Smooth muscle cell (in vitro differentiated cells): ENCODE measurements around the gene SNTG2. TPM values are rescaled to one million over a fixed set of nuclear protein-coding genes. Genes with fewer than 3 reads are reported as not detected.

Experiments used
- DNase-seq: peaks from one replicate; lab custom pipeline; 2025; ENCODE audit not compliant: unreplicated experiment; lab: John Stamatoyannopoulos, UW
- H2AFZ ChIP-seq: fragments of 200-600 bp; sonication (generic); 2 replicates; pipeline ENCODE4 v1.6.0; 2016; ENCODE audit warnings: antibody characterized with exemption, low read depth, mild to moderate bottlenecking
- H3F3A ChIP-seq: fragments of 200-600 bp; sonication (generic); 2 replicates; pipeline ENCODE4 v1.6.0; 2017; ENCODE audit warnings: antibody characterized with exemption, low read depth
- H3K27ac ChIP-seq: fragments of 200-600 bp; sonication (generic); 2 replicates; pipeline ENCODE4 v1.5.1; 2016; ENCODE audit warnings: low read depth, mild to moderate bottlenecking
- H3K27me3 ChIP-seq: fragments of 200-600 bp; sonication (generic); 2 replicates; pipeline ENCODE4 v1.6.1; 2016; ENCODE audit warnings: low read depth, mild to moderate bottlenecking
- H3K36me3 ChIP-seq: fragments of 200-600 bp; sonication (generic); 2 replicates; pipeline ENCODE4 v1.5.1; 2016; ENCODE audit warnings: low read depth
- H3K4me1 ChIP-seq: fragments of 200-600 bp; sonication (generic); 2 replicates; pipeline ENCODE4 v1.5.1; 2016; ENCODE audit warnings: low read depth
- H3K4me2 ChIP-seq: fragments of 200-600 bp; sonication (generic); 2 replicates; pipeline ENCODE4 v1.6.0; 2016; ENCODE audit warnings: mild to moderate bottlenecking
- H3K4me3 ChIP-seq: fragments of 200-600 bp; sonication (generic); 2 replicates; pipeline ENCODE4 v1.5.1; 2016; ENCODE audit warnings: mild to moderate bottlenecking
- H3K79me2 ChIP-seq: fragments of 200-600 bp; sonication (generic); 2 replicates; pipeline ENCODE4 v1.6.0; 2016; ENCODE audit warnings: low read depth, mild to moderate bottlenecking
- H3K9ac ChIP-seq: fragments of 200-600 bp; sonication (generic); 2 replicates; pipeline ENCODE4 v1.6.0; 2016; ENCODE audit warnings: low read depth
- H3K9me3 ChIP-seq: fragments of 200-600 bp; sonication (generic); replicated peaks from 2 replicates; pipeline ENCODE4 v1.5.1; 2016; ENCODE audit warnings: low read depth
- H4K20me1 ChIP-seq: fragments of 200-600 bp; sonication (generic); 2 replicates; pipeline ENCODE4 v1.6.0; 2016; ENCODE audit warnings: low read depth
- WGBS: methylation state at CpG from one replicate; pipeline ENCODE4 v1.1.7; 2016; ENCODE audit warnings: low lambda C conversion rate; 5-methylcytosine and 5-hydroxymethylcytosine counted together
- polyA plus RNA-seq: library from polyadenylated mRNA; unstranded; fragments of >200 nt; fragmentation: Nextera tagmentation; extraction: Ambion mirVana; gene quantifications from 2 replicates; pipeline ENCODE4 v1.2.1, GENCODE V29; 2016
- total RNA-seq: library from RNA; depleted of rRNA; stranded (reverse); fragments of >200 nt; gene quantifications from 2 replicates; pipeline ENCODE4 v1.2.3, GENCODE V29; 2014
- TF ChIP-seq, protein P1 (sequence below): fragments of 200-600 bp; sonication (generic); IDR thresholded peaks from 2 replicates; pipeline ENCODE4 v1.5.1; 2017; ENCODE audit warnings: borderline replicate concordance, mild to moderate bottlenecking, antibody characterized with exemption; ENCODE audit not compliant: insufficient read depth, poor library complexity, severe bottlenecking

Gene SNTG2
- total and polyA plus RNA-seq, 2 experiments from 2014 or later, result 0.56 TPM; not detected in 1

DNA sequence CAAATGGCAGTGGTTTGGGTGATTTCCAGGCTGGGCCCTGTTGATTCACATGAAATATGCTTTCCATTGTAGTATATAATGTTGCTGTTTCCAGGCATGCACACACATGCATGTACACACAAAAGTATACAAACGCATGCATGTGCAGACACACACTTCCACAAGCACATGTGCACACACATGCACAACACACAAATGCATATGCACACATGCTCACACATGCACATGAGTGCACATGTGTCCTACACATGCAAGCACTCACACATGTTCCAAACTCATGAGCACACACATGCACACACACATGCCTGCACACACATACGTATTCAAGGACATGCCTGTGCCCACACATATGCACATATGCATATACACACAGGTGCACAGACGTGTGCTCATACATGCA lies 30.6 kb downstream of the SNTG2 start:
- no peak overlapping the region for H3K9ac ChIP-seq
- no peaks in the 10 kb centered on the region for H3F3A ChIP-seq
- no peak overlapping the region for H3K4me2 ChIP-seq
- H3K9me3 ChIP-seq, result no peaks in the 10 kb centered on the region
- no peaks in the 10 kb centered on the region for H4K20me1 ChIP-seq
- H3K4me1 ChIP-seq, result peaks cover 6% of the 10 kb centered on the region
- no peak overlapping the region for H3K4me3 ChIP-seq
- no peak for DNase-seq
- H2AFZ ChIP-seq, result no peak overlapping the region
- peaks cover 6% of the 10 kb centered on the region for H3K27me3 ChIP-seq
- TF ChIP-seq, protein P1, sequence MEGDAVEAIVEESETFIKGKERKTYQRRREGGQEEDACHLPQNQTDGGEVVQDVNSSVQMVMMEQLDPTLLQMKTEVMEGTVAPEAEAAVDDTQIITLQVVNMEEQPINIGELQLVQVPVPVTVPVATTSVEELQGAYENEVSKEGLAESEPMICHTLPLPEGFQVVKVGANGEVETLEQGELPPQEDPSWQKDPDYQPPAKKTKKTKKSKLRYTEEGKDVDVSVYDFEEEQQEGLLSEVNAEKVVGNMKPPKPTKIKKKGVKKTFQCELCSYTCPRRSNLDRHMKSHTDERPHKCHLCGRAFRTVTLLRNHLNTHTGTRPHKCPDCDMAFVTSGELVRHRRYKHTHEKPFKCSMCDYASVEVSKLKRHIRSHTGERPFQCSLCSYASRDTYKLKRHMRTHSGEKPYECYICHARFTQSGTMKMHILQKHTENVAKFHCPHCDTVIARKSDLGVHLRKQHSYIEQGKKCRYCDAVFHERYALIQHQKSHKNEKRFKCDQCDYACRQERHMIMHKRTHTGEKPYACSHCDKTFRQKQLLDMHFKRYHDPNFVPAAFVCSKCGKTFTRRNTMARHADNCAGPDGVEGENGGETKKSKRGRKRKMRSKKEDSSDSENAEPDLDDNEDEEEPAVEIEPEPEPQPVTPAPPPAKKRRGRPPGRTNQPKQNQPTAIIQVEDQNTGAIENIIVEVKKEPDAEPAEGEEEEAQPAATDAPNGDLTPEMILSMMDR, result no peak
- H3K79me2 ChIP-seq, result no peaks in the 10 kb centered on the region
- no peak overlapping the region for H3K27ac ChIP-seq
- 94% methylated on average over 3 of the region's 3 CpGs for WGBS
- no peaks in the 10 kb centered on the region for H3K36me3 ChIP-seq

DNA sequence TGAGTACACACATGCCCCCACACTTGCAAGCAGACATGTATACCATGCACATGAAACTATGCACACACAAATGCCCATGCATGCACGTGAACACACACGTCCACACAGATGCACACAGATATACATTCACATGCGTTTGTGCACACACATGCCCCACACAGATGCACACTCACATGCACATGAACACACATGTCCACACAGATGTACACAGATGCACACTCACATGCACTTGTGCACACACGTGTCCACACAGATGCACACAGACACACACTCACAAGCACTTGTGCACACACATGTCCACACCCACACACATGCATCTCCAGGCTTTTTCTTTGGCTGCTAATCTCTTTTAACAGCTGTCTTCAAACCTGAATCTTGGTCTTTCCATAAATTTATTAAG lies 31.1 kb downstream of the SNTG2 start:
- Histone ChIP-seq H3K27me3 (peaks cover 6% of the 10 kb centered on the region), H3F3A (no peaks in the 10 kb centered on the region), H4K20me1 (no peaks in the 10 kb centered on the region), H3K4me3 (no peak overlapping the region), H3K4me2 (no peak overlapping the region), H3K9me3 (no peaks in the 10 kb centered on the region), H3K27ac (no peak overlapping the region), H2AFZ (no peak overlapping the region), H3K79me2 (no peaks in the 10 kb centered on the region), H3K4me1 (peaks cover 6% of the 10 kb centered on the region), H3K36me3 (no peaks in the 10 kb centered on the region), H3K9ac (no peak overlapping the region)
- no peak for DNase-seq
- TF ChIP-seq, protein P1, result no peak
- WGBS, result 96% methylated on average over 4 of the region's 4 CpGs

DNA sequence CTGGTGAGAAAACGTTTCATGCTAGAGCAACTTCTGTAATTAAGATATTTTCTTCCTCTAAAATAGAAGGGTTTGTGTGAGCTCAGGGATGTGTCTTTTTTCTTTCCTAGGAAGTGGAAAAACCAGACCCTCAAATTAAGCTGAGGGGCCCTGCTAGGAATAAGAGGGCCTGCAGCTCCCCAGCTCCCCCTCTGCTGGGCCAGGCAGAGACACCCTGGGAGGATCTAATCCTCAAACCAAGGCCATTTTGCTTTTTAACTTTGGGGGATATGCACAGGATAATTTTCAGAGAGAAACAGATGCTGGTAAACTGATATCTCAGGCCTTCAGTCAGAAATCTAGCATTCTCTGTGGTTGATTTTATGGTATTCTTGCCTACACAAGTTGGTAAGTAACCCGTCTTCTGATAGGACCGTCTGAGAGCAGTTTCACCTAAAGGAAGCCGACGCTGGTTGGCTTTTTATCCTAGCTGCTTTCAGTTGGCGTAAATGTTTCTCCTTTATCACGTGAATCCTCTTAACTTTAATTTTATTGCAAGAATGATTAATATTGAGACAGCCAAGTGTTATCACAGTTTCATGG lies 34.8 kb downstream of the SNTG2 start:
- no peak for DNase-seq
- TF ChIP-seq, protein P1, result no peak
- Histone ChIP-seq H3K4me1 (no peaks in the 10 kb centered on the region), H3K27ac (no peak overlapping the region), H3K27me3 (peaks cover 6% of the 10 kb centered on the region), H4K20me1 (no peaks in the 10 kb centered on the region), H3K9ac (no peak overlapping the region), H3F3A (no peaks in the 10 kb centered on the region), H3K4me2 (no peak overlapping the region), H3K36me3 (no peaks in the 10 kb centered on the region), H3K4me3 (no peak overlapping the region), H3K9me3 (no peaks in the 10 kb centered on the region), H2AFZ (peak overlapping the region; percentile 30), H3K79me2 (no peaks in the 10 kb centered on the region)
- 62% methylated on average over 7 of the region's 7 CpGs for WGBS

DNA sequence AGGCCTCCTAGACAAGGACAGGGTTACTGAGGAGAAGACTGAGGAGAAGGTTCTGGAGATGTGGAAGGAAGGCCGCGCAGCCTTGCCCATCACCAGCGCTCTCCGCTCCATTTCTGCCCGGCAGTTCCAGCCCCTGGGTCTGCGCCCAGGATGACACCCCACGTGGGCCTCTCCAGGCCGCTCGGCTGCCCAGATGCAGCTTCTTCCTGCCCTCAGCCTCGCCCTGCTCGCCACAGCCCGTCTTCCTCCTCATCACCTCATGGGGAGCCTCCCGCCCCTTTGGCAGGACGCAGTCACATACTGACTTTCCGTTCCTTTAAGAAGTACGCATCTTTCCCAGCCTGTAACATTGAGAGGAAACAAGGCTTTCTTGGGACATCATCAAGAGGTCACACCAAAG lies 37.1 kb downstream of the SNTG2 start:
- Histone ChIP-seq H3F3A (no peaks in the 10 kb centered on the region), H4K20me1 (no peaks in the 10 kb centered on the region), H3K4me2 (no peak overlapping the region), H3K4me1 (no peaks in the 10 kb centered on the region), H2AFZ (no peak overlapping the region), H3K79me2 (no peaks in the 10 kb centered on the region), H3K4me3 (no peak overlapping the region), H3K9me3 (no peaks in the 10 kb centered on the region), H3K36me3 (no peaks in the 10 kb centered on the region), H3K27ac (no peak overlapping the region), H3K27me3 (peaks cover 3% of the 10 kb centered on the region), H3K9ac (no peak overlapping the region)
- TF ChIP-seq, protein P1, result no peak
- WGBS, result 97% methylated on average over 13 of the region's 16 CpGs
- DNase-seq, result no peak
